Measurements from ENCODE around the gene SPAG5. TPM values are rescaled to one million over a fixed set of nuclear protein-coding genes. Genes with fewer than 3 reads are reported as not detected.

The SPAG5 gene
- total RNA-seq, 4 donors from 2014 or later, result 0.83 to 1.7 (median 0.97) TPM

DNA sequence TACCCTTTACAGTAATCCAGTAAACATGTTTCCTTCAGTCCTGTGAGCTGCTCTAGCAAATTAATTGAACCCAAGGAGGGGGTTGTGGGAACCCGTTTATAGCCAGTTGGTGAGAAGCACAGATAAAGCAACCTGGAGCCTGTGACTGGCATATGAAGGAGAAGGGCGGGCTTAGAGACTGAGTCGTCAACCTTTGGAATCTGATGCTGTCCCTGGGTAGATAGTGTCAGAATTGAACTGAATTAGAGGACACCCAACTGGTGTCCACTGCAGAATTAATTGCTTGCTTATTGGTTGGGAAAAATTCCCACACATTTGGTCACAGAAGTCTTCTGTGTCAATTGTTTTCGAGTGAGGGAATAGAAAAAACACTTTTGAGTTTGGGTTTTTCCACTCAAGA, 28.0 kb upstream of the SPAG5 start:
- 93% methylated on average over 4 of the region's 4 CpGs for WGBS
- Histone ChIP-seq H3K27me3 (no peaks in the 10 kb centered on the region), H3K36me3 (peaks cover 38 to 97% (median 85%) of the 10 kb centered on the region in 4 donors), H3K4me3 (no peak overlapping the region), H3K27ac (replicated peaks in 1 of 4) (no peak overlapping the region), H3K9me3 (no peaks in the 10 kb centered on the region), H3K4me1 (no peaks in the 10 kb centered on the region)
- no peak for DNase-seq (ENCODE audit: extremely low spot score)
- intact Hi-C loops (cut with DNase I), result no loop called here
- TF ChIP-seq EP300 (IDR thresholded peaks at IDR 0.05), result no peak
- TF ChIP-seq, protein P1, sequence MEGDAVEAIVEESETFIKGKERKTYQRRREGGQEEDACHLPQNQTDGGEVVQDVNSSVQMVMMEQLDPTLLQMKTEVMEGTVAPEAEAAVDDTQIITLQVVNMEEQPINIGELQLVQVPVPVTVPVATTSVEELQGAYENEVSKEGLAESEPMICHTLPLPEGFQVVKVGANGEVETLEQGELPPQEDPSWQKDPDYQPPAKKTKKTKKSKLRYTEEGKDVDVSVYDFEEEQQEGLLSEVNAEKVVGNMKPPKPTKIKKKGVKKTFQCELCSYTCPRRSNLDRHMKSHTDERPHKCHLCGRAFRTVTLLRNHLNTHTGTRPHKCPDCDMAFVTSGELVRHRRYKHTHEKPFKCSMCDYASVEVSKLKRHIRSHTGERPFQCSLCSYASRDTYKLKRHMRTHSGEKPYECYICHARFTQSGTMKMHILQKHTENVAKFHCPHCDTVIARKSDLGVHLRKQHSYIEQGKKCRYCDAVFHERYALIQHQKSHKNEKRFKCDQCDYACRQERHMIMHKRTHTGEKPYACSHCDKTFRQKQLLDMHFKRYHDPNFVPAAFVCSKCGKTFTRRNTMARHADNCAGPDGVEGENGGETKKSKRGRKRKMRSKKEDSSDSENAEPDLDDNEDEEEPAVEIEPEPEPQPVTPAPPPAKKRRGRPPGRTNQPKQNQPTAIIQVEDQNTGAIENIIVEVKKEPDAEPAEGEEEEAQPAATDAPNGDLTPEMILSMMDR (IDR thresholded peaks at IDR 0.05), result no peak
- no peak for TF ChIP-seq POLR2A (IDR thresholded peaks at IDR 0.05; ENCODE audit: low read depth)
- no peak for TF ChIP-seq POLR2AphosphoS5 (IDR thresholded peaks at IDR 0.05)

DNA sequence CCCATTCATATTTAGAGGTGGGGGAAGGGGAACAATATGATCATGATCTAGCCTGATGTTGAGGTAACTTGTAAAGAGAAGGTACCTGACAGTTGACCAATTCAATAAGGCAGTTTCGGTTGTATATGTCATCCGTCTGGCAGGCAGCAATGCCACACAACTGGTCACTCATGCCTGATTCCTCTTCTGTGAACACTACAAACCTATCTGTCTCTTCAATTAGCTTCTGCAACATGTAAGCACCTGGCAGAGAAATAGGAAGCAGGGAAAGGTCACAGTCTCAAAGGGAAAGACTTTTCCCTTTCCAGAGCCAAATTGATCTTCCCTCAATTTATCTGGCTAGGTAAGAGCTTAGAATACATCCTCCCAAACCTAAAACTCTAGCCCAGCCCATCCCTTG, 25.3 kb upstream of the SPAG5 start:
- no peaks in the 10 kb centered on the region for H3K9me3 ChIP-seq
- DNase-seq (ENCODE audit: extremely low spot score), result no peak
- H3K27me3 ChIP-seq, result no peaks in the 10 kb centered on the region
- 95% methylated on average over 2 of the region's 2 CpGs for WGBS
- no peak overlapping the region for H3K4me3 ChIP-seq
- H3K4me1 ChIP-seq, result no peaks in the 10 kb centered on the region
- H3K36me3 ChIP-seq, result peaks cover 52 to 97% (median 86%) of the 10 kb centered on the region in 4 donors
- no peak for TF ChIP-seq POLR2A (IDR thresholded peaks at IDR 0.05; ENCODE audit: low read depth)
- no peak for TF ChIP-seq EP300 (IDR thresholded peaks at IDR 0.05)
- TF ChIP-seq POLR2AphosphoS5 (IDR thresholded peaks at IDR 0.05), result no peak
- TF ChIP-seq, protein P1 (IDR thresholded peaks at IDR 0.05), result no peak
- intact Hi-C loops (cut with DNase I), result no loop called here
- H3K27ac ChIP-seq (replicated peaks in 1 of 4), result no peak overlapping the region

DNA sequence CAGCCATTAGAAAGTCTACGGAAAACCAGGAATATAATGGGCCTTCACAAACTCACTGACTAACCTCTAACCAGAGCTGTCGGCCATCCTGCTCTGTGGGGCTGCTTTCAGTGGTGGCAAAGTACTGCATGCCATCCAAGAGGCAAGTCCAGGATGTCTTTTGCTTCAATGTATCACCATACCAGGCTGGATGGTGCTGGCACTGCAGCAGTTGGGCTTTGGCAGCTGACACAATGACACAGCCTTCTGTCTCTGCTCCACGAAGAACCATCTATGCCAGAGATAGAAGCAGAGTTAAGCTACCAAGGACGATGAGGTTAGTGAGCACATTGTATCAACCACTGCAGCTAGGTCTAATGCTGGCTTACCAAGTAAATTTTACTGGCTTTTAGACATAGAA, 24.9 kb upstream of the SPAG5 start:
- intact Hi-C loops (cut with DNase I), result no loop called here
- peaks cover 57 to 97% (median 88%) of the 10 kb centered on the region in 4 donors for H3K36me3 ChIP-seq
- no peaks in the 10 kb centered on the region for H3K4me1 ChIP-seq
- H3K27me3 ChIP-seq, result no peaks in the 10 kb centered on the region
- no peak for TF ChIP-seq POLR2AphosphoS5 (IDR thresholded peaks at IDR 0.05)
- TF ChIP-seq POLR2A (IDR thresholded peaks at IDR 0.05; ENCODE audit: low read depth), result no peak
- no peak for TF ChIP-seq EP300 (IDR thresholded peaks at IDR 0.05)
- TF ChIP-seq, protein P1 (IDR thresholded peaks at IDR 0.05), result no peak
- H3K4me3 ChIP-seq, result no peak overlapping the region
- H3K9me3 ChIP-seq, result no peaks in the 10 kb centered on the region
- WGBS, result 89% methylated on average over 4 of the region's 4 CpGs
- no peak for DNase-seq (ENCODE audit: extremely low spot score)
- H3K27ac ChIP-seq (replicated peaks in 1 of 4), result no peak overlapping the region

DNA sequence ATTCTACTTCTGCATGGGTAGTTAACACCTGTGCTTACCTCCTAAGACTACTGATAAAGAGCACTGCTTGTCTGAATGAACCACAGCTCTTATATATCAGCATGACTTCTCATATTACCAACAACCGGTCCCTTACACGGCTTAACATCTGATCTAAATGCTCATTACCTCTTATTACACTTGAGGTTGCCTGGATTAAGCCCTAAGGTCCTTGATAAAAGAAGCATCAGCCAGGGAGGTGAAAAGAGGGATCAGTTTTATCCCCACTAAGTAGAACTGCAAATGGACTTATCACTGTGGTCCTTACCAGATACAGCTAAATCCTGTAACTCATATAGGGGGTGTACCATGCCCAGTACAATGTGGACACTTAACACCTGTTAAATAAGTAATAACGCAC, 23.4 kb upstream of the SPAG5 start:
- no peak for DNase-seq (ENCODE audit: extremely low spot score)
- H3K4me1 ChIP-seq, result no peaks in the 10 kb centered on the region
- TF ChIP-seq POLR2AphosphoS5 (IDR thresholded peaks at IDR 0.05) (no peak), POLR2A (IDR thresholded peaks at IDR 0.05; ENCODE audit: low read depth) (no peak), EP300 (IDR thresholded peaks at IDR 0.05) (no peak)
- TF ChIP-seq, protein P1 (IDR thresholded peaks at IDR 0.05), result no peak
- H3K4me3 ChIP-seq, result no peak overlapping the region
- H3K36me3 ChIP-seq, result peaks cover 72 to 97% (median 89%) of the 10 kb centered on the region in 4 donors
- no peak overlapping the region for H3K27ac ChIP-seq (replicated peaks in 1 of 4)
- intact Hi-C loops (cut with DNase I), result no loop called here
- 97% methylated on average over 3 of the region's 3 CpGs for WGBS
- H3K9me3 ChIP-seq, result no peaks in the 10 kb centered on the region
- H3K27me3 ChIP-seq, result no peaks in the 10 kb centered on the region

DNA sequence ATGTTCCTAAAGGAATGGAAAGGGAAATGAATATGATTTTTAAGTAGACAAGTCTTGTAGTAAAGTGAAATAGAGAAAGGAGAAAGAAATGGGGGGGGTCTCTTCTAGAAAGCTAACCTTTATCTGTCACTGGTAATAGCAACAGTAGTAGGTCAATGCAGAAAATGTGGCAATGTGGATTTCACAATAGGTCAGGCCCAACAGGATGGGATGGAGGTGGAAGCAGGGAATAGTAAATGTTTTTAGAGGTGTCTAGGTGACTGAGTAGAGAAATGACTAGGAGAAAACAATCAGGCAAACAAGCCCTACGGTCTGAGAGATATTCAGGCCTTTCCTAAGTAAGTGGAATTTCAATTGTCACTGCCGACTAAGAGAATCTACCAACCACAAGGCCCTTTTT, 21.2 kb upstream of the SPAG5 start:
- no peaks in the 10 kb centered on the region for H3K27me3 ChIP-seq
- H3K27ac ChIP-seq (replicated peaks in 1 of 4), result no peak overlapping the region
- H3K4me1 ChIP-seq, result no peaks in the 10 kb centered on the region
- H3K4me3 ChIP-seq, result no peak overlapping the region
- H3K36me3 ChIP-seq, result peaks cover 93 to 100% (median 96%) of the 10 kb centered on the region in 4 donors
- DNase-seq (ENCODE audit: extremely low spot score), result no peak
- intact Hi-C loops (cut with DNase I), result no loop called here
- WGBS, result 65% methylated on average over 2 of the region's 2 CpGs
- H3K9me3 ChIP-seq, result no peaks in the 10 kb centered on the region
- TF ChIP-seq POLR2AphosphoS5 (IDR thresholded peaks at IDR 0.05), result no peak
- no peak for TF ChIP-seq EP300 (IDR thresholded peaks at IDR 0.05)
- TF ChIP-seq, protein P1 (IDR thresholded peaks at IDR 0.05), result no peak
- no peak for TF ChIP-seq POLR2A (IDR thresholded peaks at IDR 0.05; ENCODE audit: low read depth)

Data from esophagus muscularis mucosa (tissue), 4 donors.